ENCODE results near the gene PRKAG3. TPM values are rescaled to one million over a fixed set of nuclear protein-coding genes. Genes with fewer than 3 reads are reported as not detected.

Gene PRKAG3
- total RNA-seq, 2 donors from 2014 or later = not detected

DNA sequence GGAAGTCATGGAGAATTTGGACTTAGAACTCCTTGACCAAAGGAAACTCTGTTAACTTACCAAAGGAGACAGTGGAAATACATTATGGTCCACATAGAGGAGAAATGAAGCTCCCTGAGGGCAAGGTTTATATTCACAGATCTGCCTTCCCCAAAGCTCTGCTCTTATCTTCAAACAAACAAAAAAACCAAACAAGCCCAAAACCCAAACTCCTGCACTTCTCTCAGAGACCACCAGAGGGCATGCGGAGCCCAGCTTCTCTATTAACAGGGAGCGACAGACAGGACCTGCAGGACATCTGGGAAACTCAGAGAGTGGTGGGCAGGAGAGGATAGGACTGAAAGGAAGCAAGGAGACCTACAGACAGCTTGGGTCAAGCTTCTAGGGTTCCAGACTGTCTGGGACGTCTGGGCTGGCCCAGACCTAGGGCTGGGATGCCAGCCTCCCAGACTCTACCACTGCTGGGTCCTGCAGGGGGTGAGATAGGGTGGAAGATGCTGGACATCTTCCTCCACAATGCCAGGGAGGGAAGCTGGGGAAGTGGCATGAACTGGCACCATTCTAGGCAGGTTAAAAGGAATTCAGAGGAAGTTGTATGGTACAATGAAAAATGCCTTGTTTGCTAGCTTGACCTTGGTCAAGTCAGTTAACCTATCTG, 45.1 kb upstream of the PRKAG3 start:
- Histone ChIP-seq H3K4me1 (peaks cover 27% of the 10 kb centered on the region), H3K36me3 (replicated peaks in 1 of 2; ENCODE audit: insufficient read depth in 1 of 2, low read depth in 2 of 2) (no peaks in the 10 kb centered on the region), H3K9me3 (no peaks in the 10 kb centered on the region), H3K27ac (no peak overlapping the region), H3K27me3 (peaks cover 0 to 53% of the 10 kb centered on the region in 2 donors), H3K4me3 (no peak overlapping the region)
- DNase-seq = peak; percentile 57 to 77 (median 76)
- peak; percentile 49 for ATAC-seq
- no peak for TF ChIP-seq POLR2A (IDR thresholded peaks at IDR 0.05)
- TF ChIP-seq, protein P1, sequence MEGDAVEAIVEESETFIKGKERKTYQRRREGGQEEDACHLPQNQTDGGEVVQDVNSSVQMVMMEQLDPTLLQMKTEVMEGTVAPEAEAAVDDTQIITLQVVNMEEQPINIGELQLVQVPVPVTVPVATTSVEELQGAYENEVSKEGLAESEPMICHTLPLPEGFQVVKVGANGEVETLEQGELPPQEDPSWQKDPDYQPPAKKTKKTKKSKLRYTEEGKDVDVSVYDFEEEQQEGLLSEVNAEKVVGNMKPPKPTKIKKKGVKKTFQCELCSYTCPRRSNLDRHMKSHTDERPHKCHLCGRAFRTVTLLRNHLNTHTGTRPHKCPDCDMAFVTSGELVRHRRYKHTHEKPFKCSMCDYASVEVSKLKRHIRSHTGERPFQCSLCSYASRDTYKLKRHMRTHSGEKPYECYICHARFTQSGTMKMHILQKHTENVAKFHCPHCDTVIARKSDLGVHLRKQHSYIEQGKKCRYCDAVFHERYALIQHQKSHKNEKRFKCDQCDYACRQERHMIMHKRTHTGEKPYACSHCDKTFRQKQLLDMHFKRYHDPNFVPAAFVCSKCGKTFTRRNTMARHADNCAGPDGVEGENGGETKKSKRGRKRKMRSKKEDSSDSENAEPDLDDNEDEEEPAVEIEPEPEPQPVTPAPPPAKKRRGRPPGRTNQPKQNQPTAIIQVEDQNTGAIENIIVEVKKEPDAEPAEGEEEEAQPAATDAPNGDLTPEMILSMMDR (IDR thresholded peaks at IDR 0.05) = peak; percentile 75 to 91 (median 90)
- 0 to 6% methylated on average over 2 to 3 of the region's 3 CpGs for WGBS, 2 donors
- intact Hi-C loops (cut with DNase I) = no loop called here

DNA sequence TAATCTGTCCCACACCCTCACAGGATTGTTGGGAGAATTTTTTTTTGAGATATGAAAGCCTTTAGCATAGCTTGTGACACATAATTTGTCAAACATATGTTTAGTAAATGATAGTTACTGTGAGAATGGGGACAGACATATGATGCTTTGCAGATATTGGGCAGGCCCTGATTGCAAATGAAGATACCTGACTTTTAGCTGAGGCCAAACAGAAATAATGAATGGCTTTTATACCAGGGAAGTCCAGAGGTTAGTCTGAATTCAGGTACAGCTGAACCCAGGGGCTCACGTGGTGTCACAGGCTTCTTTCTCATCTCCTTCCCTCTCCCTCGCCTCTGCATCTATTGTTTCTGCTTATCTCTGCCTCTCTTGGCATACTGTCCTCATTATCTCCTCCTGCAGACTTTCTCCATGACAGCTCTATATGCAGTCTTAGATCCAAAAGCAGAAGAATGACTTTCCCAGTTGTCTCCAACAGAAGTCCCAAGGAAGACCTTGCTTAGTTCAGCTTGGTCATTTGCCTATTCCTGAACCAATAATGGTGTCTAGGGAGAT, 44.2 kb upstream of the PRKAG3 start:
- H3K4me1 ChIP-seq = peaks cover 34% of the 10 kb centered on the region
- no peak overlapping the region for H3K4me3 ChIP-seq
- peaks cover 0 to 59% of the 10 kb centered on the region in 2 donors for H3K27me3 ChIP-seq
- TF ChIP-seq, protein P1 (IDR thresholded peaks at IDR 0.05) = no peak
- TF ChIP-seq POLR2A (IDR thresholded peaks at IDR 0.05) = no peak
- WGBS, 2 donors = 9 to 26% methylated on average over 2 of the region's 2 CpGs
- no peaks in the 10 kb centered on the region for H3K9me3 ChIP-seq
- H3K36me3 ChIP-seq (replicated peaks in 1 of 2; ENCODE audit: insufficient read depth in 1 of 2, low read depth in 2 of 2) = no peaks in the 10 kb centered on the region
- no peak for ATAC-seq
- no peak for DNase-seq
- intact Hi-C loops (cut with DNase I) = no loop called here
- no peak overlapping the region for H3K27ac ChIP-seq

DNA sequence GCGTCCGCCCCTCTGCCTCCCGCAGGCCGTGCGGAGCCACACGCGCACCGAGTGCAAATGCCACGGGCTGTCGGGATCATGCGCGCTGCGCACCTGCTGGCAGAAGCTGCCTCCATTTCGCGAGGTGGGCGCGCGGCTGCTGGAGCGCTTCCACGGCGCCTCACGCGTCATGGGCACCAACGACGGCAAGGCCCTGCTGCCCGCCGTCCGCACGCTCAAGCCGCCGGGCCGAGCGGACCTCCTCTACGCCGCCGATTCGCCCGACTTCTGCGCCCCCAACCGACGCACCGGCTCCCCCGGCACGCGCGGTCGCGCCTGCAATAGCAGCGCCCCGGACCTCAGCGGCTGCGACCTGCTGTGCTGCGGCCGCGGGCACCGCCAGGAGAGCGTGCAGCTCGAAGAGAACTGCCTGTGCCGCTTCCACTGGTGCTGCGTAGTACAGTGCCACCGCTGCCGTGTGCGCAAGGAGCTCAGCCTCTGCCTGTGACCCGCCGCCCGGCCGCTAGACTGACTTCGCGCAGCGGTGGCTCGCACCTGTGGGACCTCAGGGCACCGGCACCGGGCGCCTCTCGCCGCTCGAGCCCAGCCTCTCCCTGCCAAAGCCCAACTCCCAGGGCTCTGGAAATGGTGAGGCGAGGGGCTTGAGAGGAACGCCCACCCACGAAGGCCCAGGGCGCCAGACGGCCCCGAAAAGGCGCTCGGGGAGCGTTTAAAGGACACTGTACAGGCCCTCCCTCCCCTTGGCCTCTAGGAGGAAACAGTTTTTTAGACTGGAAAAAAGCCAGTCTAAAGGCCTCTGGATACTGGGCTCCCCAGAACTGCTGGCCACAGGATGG, 42.0 kb upstream of the PRKAG3 start:
- Histone ChIP-seq H3K36me3 (replicated peaks in 1 of 2; ENCODE audit: insufficient read depth in 1 of 2, low read depth in 2 of 2) (no peaks in the 10 kb centered on the region), H3K27me3 (peaks cover 0 to 46% of the 10 kb centered on the region in 2 donors)

DNA sequence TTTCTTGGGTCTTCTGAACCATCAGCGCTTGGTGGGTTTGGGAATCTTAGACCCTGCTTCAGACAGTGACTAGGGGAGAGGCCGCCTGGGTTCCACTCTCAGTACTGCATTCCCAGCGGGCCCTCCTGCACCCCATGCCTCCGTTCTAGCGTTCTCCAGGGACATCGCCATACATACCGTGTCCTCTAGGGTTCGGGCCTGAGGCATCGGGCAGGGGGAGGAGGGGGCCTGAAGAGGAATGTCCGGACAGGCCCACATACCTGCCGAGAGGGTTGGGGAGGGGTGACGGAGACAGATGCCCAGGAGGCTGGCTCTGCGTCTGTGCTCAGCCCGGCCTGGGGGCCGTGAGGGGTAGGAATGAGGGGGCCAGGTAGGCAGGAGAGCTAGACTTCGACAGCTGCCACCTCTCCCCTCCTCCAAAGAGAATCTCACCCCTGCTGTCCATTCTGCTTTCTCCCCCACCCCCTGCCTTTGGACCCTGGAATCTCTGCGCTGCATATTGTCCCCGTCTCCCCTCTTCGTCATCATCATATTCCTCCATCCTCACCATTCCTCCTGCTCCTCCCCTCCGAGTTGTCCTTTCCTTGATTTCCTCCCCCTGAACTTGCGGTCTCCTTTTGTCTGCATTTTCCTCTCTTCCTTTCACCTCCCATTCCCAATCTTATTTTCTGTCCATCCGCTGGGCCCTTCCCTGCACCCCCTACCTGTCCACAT, 41.2 kb upstream of the PRKAG3 start:
- intact Hi-C loops (cut with DNase I) = no loop called here
- no peaks in the 10 kb centered on the region for H3K9me3 ChIP-seq
- no peak for DNase-seq
- H3K27me3 ChIP-seq = peaks cover 0 to 38% of the 10 kb centered on the region in 2 donors
- H3K36me3 ChIP-seq (replicated peaks in 1 of 2; ENCODE audit: insufficient read depth in 1 of 2, low read depth in 2 of 2) = no peaks in the 10 kb centered on the region
- no peak for TF ChIP-seq POLR2A (IDR thresholded peaks at IDR 0.05)
- TF ChIP-seq, protein P1 (IDR thresholded peaks at IDR 0.05) = no peak
- no peak overlapping the region for H3K27ac ChIP-seq
- no peak for ATAC-seq
- H3K4me1 ChIP-seq = peaks cover 21% of the 10 kb centered on the region
- 10 to 15% methylated on average over 16 to 22 of the region's 22 CpGs for WGBS, 2 donors
- no peak overlapping the region for H3K4me3 ChIP-seq

More for the DNA sequence above, 42.0 kb upstream of the PRKAG3 start:
- intact Hi-C loops (cut with DNase I) = no loop called here
- no peak overlapping the region for H3K4me3 ChIP-seq
- no peak for ATAC-seq
- peak in 1 of 4 donors; percentile 29 for DNase-seq
- no peak overlapping the region for H3K27ac ChIP-seq
- peaks cover 21% of the 10 kb centered on the region for H3K4me1 ChIP-seq
- TF ChIP-seq, protein P1 (IDR thresholded peaks at IDR 0.05) = no peak
- no peak for TF ChIP-seq POLR2A (IDR thresholded peaks at IDR 0.05)
- no peaks in the 10 kb centered on the region for H3K9me3 ChIP-seq
- WGBS, 2 donors = 3 to 4% methylated on average over 23 to 65 of the region's 86 CpGs
